Measurements from ENCODE around the gene RPTOR.
A peak's percentile ranks its signal among the peaks of the same experiment; 100 is the strongest.
"Not testable (repeated sequence)": the region's sequence is repeated elsewhere in the genome, so short reads cannot be mapped to it uniquely, and the experiment has no call there.

RPTOR gene

GRCh38 chr17:80864751-80865150, 320.1 kb downstream of the RPTOR start:
- DNase-seq (ENCODE audit: low read depth): no peak

- DNase-seq (ENCODE audit: low read depth): peak; percentile 38
These were observed 321.6 kb downstream of the RPTOR start for GRCh38 chr17:80866050-80866793.

- DNase-seq (ENCODE audit: low read depth): no peak
These were observed 323.5 kb downstream of the RPTOR start for GRCh38 chr17:80868022-80868609.

- DNase-seq (ENCODE audit: low read depth): no peak
These were observed 325.0 kb downstream of the RPTOR start for GRCh38 chr17:80869481-80870145.

- DNase-seq (ENCODE audit: low read depth): no peak
These were observed 325.8 kb downstream of the RPTOR start for GRCh38 chr17:80870401-80870800.

- DNase-seq (ENCODE audit: low read depth): no peak
These were observed 326.7 kb downstream of the RPTOR start for GRCh38 chr17:80871341-80871740.

GRCh38 chr17:80872001-80872500, 327.4 kb downstream of the RPTOR start:
- DNase-seq (ENCODE audit: low read depth): no peak

- DNase-seq (ENCODE audit: low read depth): no peak
These were observed 328.1 kb downstream of the RPTOR start for GRCh38 chr17:80872501-80873306.

- no peak for DNase-seq (ENCODE audit: low read depth)
These were observed 328.8 kb downstream of the RPTOR start for GRCh38 chr17:80873307-80873951.

- no peak for DNase-seq (ENCODE audit: low read depth)
These were observed 330.3 kb downstream of the RPTOR start for GRCh38 chr17:80874866-80875445.

GRCh38 chr17:80875480-80875995, 330.9 kb downstream of the RPTOR start:
- DNase-seq (ENCODE audit: low read depth): not testable (repeated sequence)

GRCh38 chr17:80876456-80876949, 331.9 kb downstream of the RPTOR start:
- DNase-seq (ENCODE audit: low read depth): not testable (repeated sequence)

GRCh38 chr17:80876950-80877728, 332.5 kb downstream of the RPTOR start:
- DNase-seq (ENCODE audit: low read depth): no peak

- DNase-seq (ENCODE audit: low read depth): no peak
These were observed 333.2 kb downstream of the RPTOR start for GRCh38 chr17:80877729-80878303.

- DNase-seq (ENCODE audit: low read depth): no peak
These were observed 334.5 kb downstream of the RPTOR start for GRCh38 chr17:80878876-80879722.

GRCh38 chr17:80879723-80880647, 335.3 kb downstream of the RPTOR start:
- DNase-seq (ENCODE audit: low read depth): no peak

GRCh38 chr17:80880648-80880985, 336.0 kb downstream of the RPTOR start:
- DNase-seq (ENCODE audit: low read depth): no peak

GRCh38 chr17:80881306-80881705, 336.7 kb downstream of the RPTOR start:
- no peak for DNase-seq (ENCODE audit: low read depth)

Measured in stimulated activated CD8-positive, alpha-beta memory T cell treated with anti-CD3 and anti-CD28 coated beads, Interleukin-12 subunit alpha, Interleukin-12 subunit beta, amount 100 ng/mL, for 4 hours (primary cell).